ENCODE data around the gene RUNX1. TPM values are rescaled to one million over a fixed set of nuclear protein-coding genes. Genes with fewer than 3 reads are reported as not detected.

The RUNX1 gene
- total RNA-seq, 1 donor from 2014 or later, result 18.7 TPM

GRCh38 chr21:34913811-34914210 lies 135.3 kb downstream of the RUNX1 start:
- no peaks in the 10 kb centered on the region for H3K36me3 Mint-ChIP-seq (ENCODE audit: low read depth, unreplicated experiment)
- H3K9me3 Mint-ChIP-seq (ENCODE audit: unreplicated experiment), result no peaks in the 10 kb centered on the region
- no peak overlapping the region for H3K27ac Mint-ChIP-seq (ENCODE audit: unreplicated experiment)
- H3K27me3 Mint-ChIP-seq (ENCODE audit: unreplicated experiment), result peaks cover 9% of the 10 kb centered on the region
- peaks cover 19% of the 10 kb centered on the region for H3K4me1 Mint-ChIP-seq (ENCODE audit: unreplicated experiment)
- H3K4me3 Mint-ChIP-seq (ENCODE audit: unreplicated experiment), result no peak overlapping the region
- no peak for TF ChIP-seq CTCF (IDR thresholded peaks at IDR 0.05; ENCODE audit: unreplicated experiment)
- no peak for DNase-seq (ENCODE audit: low spot score)

- DNase-seq (ENCODE audit: low spot score), result no peak
- Mint-ChIP-seq H3K9me3 (ENCODE audit: unreplicated experiment) (no peaks in the 10 kb centered on the region), H3K4me1 (ENCODE audit: unreplicated experiment) (peaks cover 33% of the 10 kb centered on the region), H3K4me3 (ENCODE audit: unreplicated experiment) (no peak overlapping the region), H3K36me3 (ENCODE audit: low read depth, unreplicated experiment) (no peaks in the 10 kb centered on the region), H3K27ac (ENCODE audit: unreplicated experiment) (no peak overlapping the region), H3K27me3 (ENCODE audit: unreplicated experiment) (peaks cover 9% of the 10 kb centered on the region)
- TF ChIP-seq CTCF (IDR thresholded peaks at IDR 0.05; ENCODE audit: unreplicated experiment), result no peak
These were observed 136.8 kb downstream of the RUNX1 start for GRCh38 chr21:34912022-34912945.

- H3K9me3 Mint-ChIP-seq (ENCODE audit: unreplicated experiment), result no peaks in the 10 kb centered on the region
- H3K27me3 Mint-ChIP-seq (ENCODE audit: unreplicated experiment), result peaks cover 9% of the 10 kb centered on the region
- H3K4me1 Mint-ChIP-seq (ENCODE audit: unreplicated experiment), result peaks cover 33% of the 10 kb centered on the region
- H3K4me3 Mint-ChIP-seq (ENCODE audit: unreplicated experiment), result no peak overlapping the region
- no peaks in the 10 kb centered on the region for H3K36me3 Mint-ChIP-seq (ENCODE audit: low read depth, unreplicated experiment)
- H3K27ac Mint-ChIP-seq (ENCODE audit: unreplicated experiment), result no peak overlapping the region
- DNase-seq (ENCODE audit: low spot score), result no peak
- no peak for TF ChIP-seq CTCF (IDR thresholded peaks at IDR 0.05; ENCODE audit: unreplicated experiment)
These were observed 137.7 kb downstream of the RUNX1 start for GRCh38 chr21:34911360-34911759.

GRCh38 chr21:34910396-34910795 lies 138.7 kb downstream of the RUNX1 start:
- TF ChIP-seq CTCF (IDR thresholded peaks at IDR 0.05; ENCODE audit: unreplicated experiment), result no peak
- H3K4me1 Mint-ChIP-seq (ENCODE audit: unreplicated experiment), result peaks cover 37% of the 10 kb centered on the region
- no peaks in the 10 kb centered on the region for H3K36me3 Mint-ChIP-seq (ENCODE audit: low read depth, unreplicated experiment)
- H3K4me3 Mint-ChIP-seq (ENCODE audit: unreplicated experiment), result no peak overlapping the region
- no peaks in the 10 kb centered on the region for H3K9me3 Mint-ChIP-seq (ENCODE audit: unreplicated experiment)
- peaks cover 9% of the 10 kb centered on the region for H3K27me3 Mint-ChIP-seq (ENCODE audit: unreplicated experiment)
- no peak overlapping the region for H3K27ac Mint-ChIP-seq (ENCODE audit: unreplicated experiment)
- DNase-seq (ENCODE audit: low spot score), result no peak
